K562 (cell line): ENCODE data around the gene KANK2. TPM values are rescaled to one million over a fixed set of nuclear protein-coding genes. Genes with fewer than 3 reads are reported as not detected.

Experiments used
- NFRKB ChIP-seq: fragments of 450-650 bp; IDR thresholded peaks from 2 replicates; pipeline ENCODE4 v1.6.1; 2016; ENCODE audit warnings: low read depth
- PRPF4 ChIP-seq: fragments of 200-400 bp; formaldehyde crosslinking; IDR thresholded peaks from one replicate; pipeline ENCODE4 v1.6.1; 2017; ENCODE audit warnings: low read length, low read depth, mild to moderate bottlenecking; ENCODE audit not compliant: insufficient read depth, poor library complexity, severe bottlenecking
- polyA plus RNA-seq, 8 experiments: library from polyadenylated mRNA; depleted of rRNA in 4 of 8; stranded (reverse) in 5 of 8; unstranded in 3 of 8; fragments of >200 nt; fragmentation: Nextera tagmentation in 2 of 8; fragmentation: Illumina TruSeq in 1 of 8; extraction: Ambion mirVana in 2 of 8; extraction: Trizol in 1 of 8; gene quantifications; 2 replicates each; pipeline versions ENCODE4 v1.2.1 to v1.2.3, GENCODE V29; 2011 to 2014; ENCODE audit warnings: inconsistent platforms in 1 of 8, missing spikeins in 1 of 8
- total RNA-seq, 7 experiments: library from RNA; depleted of rRNA in 6 of 7; stranded (reverse); fragments of >200 nt in 6 of 7; fragmentation: Illumina TruSeq in 2 of 7; extraction: Trizol in 2 of 7; gene quantifications; 2 replicates each; pipeline versions ENCODE4 v1.2.1 to v1.2.3, GENCODE V29; 2011 to 2021; ENCODE audit warnings: low replicate concordance in 1 of 7
- TF ChIP-seq, protein P1 (sequence below): fragments of 250-450 bp; sonication (Bioruptor Pico); IDR thresholded peaks from 2 replicates; pipeline ENCODE4 v1.8.0; 2021; ENCODE audit warnings: moderate library complexity, mild to moderate bottlenecking, inconsistent platforms

Gene KANK2
- total and polyA plus RNA-seq, 9 of the 15 experiments (the other 6 are each of a cell fraction or from before 2014, with no cell fraction given), result 4.4 to 47.8 (median 21.3) TPM

- TF ChIP-seq, protein P1, sequence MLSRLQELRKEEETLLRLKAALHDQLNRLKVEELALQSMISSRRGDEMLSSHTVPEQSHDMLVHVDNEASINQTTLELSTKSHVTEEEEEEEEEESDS, result no peak
- no peak for TF ChIP-seq NFRKB
- TF ChIP-seq PRPF4, result no peak
These were observed 82.3 kb downstream of the KANK2 start (continued) for GRCh38 chr19:11115042-11115441.

Other genes with a start within 250 kb of the KANK2 start
Only the 7 nearest of the 15 such genes appear.
- 84.9 and 95.7 TPM in 2 replicates for gene LDLR, start 108.1 kb downstream of the KANK2 start, total RNA-seq (2014; rRNA removed)
- gene LDLR, start 108.1 kb downstream of the KANK2 start, total RNA-seq (2014; rRNA removed; fragmentation: Illumina TruSeq; extraction: Trizol), result 47.0 and 56.0 TPM in 2 replicates
- gene LDLR, start 108.1 kb downstream of the KANK2 start, total RNA-seq (2015; rRNA removed; fragmentation: Illumina TruSeq; extraction: Trizol), result 76.0 and 82.3 TPM in 2 replicates
- 114 and 121 TPM in 2 replicates for gene LDLR, start 108.1 kb downstream of the KANK2 start, total RNA-seq (2021)
- 75.7 and 124 TPM in 2 replicates for gene LDLR, start 108.1 kb downstream of the KANK2 start, polyA plus RNA-seq (2011; rRNA removed)
- gene LDLR, start 108.1 kb downstream of the KANK2 start, polyA plus RNA-seq (2014; fragmentation: Illumina TruSeq; extraction: Trizol), result 56.3 and 63.5 TPM in 2 replicates
- 10 to 100 TPM; 19.9 to 28.4 TPM for gene LDLR, start 108.1 kb downstream of the KANK2 start, polyA plus RNA-seq (2014; fragmentation: Nextera tagmentation; extraction: Ambion mirVana)
- gene LDLR, start 108.1 kb downstream of the KANK2 start, polyA plus RNA-seq (2014; rRNA removed), result 44.5 and 59.5 TPM in 2 replicates
- gene SPC24, start 41.8 kb downstream of the KANK2 start, total RNA-seq (2014; rRNA removed), result 154 and 188 TPM in 2 replicates
- 72.8 and 75.2 TPM in 2 replicates for gene SPC24, start 41.8 kb downstream of the KANK2 start, total RNA-seq (2014; rRNA removed; fragmentation: Illumina TruSeq; extraction: Trizol)
- 82.0 and 82.5 TPM in 2 replicates for gene SPC24, start 41.8 kb downstream of the KANK2 start, total RNA-seq (2015; rRNA removed; fragmentation: Illumina TruSeq; extraction: Trizol)
- gene SPC24, start 41.8 kb downstream of the KANK2 start, total RNA-seq (2021), result 106 and 111 TPM in 2 replicates
- 44.3 and 52.6 TPM in 2 replicates for gene SPC24, start 41.8 kb downstream of the KANK2 start, polyA plus RNA-seq (2011; rRNA removed)
- gene SPC24, start 41.8 kb downstream of the KANK2 start, polyA plus RNA-seq (2014; fragmentation: Illumina TruSeq; extraction: Trizol), result 39.1 and 41.6 TPM in 2 replicates
- gene SPC24, start 41.8 kb downstream of the KANK2 start, polyA plus RNA-seq (2014; fragmentation: Nextera tagmentation; extraction: Ambion mirVana), result 10 to 100 TPM; 18.2 to 26.8 TPM
- gene SPC24, start 41.8 kb downstream of the KANK2 start, polyA plus RNA-seq (2014; rRNA removed), result 60.9 and 66.7 TPM in 2 replicates
- gene ANGPTL8, start 42.1 kb upstream of the KANK2 start, total RNA-seq (2014; rRNA removed), result not detected in 2 replicates
- gene ANGPTL8, start 42.1 kb upstream of the KANK2 start, total RNA-seq (2014; rRNA removed; fragmentation: Illumina TruSeq; extraction: Trizol), result not detected in 2 replicates
- not detected in 2 replicates for gene ANGPTL8, start 42.1 kb upstream of the KANK2 start, total RNA-seq (2015; rRNA removed; fragmentation: Illumina TruSeq; extraction: Trizol)
- gene ANGPTL8, start 42.1 kb upstream of the KANK2 start, total RNA-seq (2021), result not detected in 2 replicates
- gene ANGPTL8, start 42.1 kb upstream of the KANK2 start, polyA plus RNA-seq (2011; rRNA removed), result not detected in 2 replicates
- gene ANGPTL8, start 42.1 kb upstream of the KANK2 start, polyA plus RNA-seq (2014; fragmentation: Illumina TruSeq; extraction: Trizol), result not detected in 2 replicates
- gene ANGPTL8, start 42.1 kb upstream of the KANK2 start, polyA plus RNA-seq (2014; fragmentation: Nextera tagmentation; extraction: Ambion mirVana), result not detected
- gene ANGPTL8, start 42.1 kb upstream of the KANK2 start, polyA plus RNA-seq (2014; rRNA removed), result not detected in 2 replicates
- gene DOCK6, start 65.0 kb upstream of the KANK2 start, total RNA-seq (2014; rRNA removed), result 3.8 and 5.7 TPM in 2 replicates
- gene DOCK6, start 65.0 kb upstream of the KANK2 start, total RNA-seq (2014; rRNA removed; fragmentation: Illumina TruSeq; extraction: Trizol), result 2.0 and 2.4 TPM in 2 replicates
- gene DOCK6, start 65.0 kb upstream of the KANK2 start, total RNA-seq (2015; rRNA removed; fragmentation: Illumina TruSeq; extraction: Trizol), result 1.9 and 2.3 TPM in 2 replicates
- 19.3 and 20.2 TPM in 2 replicates for gene DOCK6, start 65.0 kb upstream of the KANK2 start, total RNA-seq (2021)
- 7.0 and 14.5 TPM in 2 replicates for gene DOCK6, start 65.0 kb upstream of the KANK2 start, polyA plus RNA-seq (2011; rRNA removed)
- gene DOCK6, start 65.0 kb upstream of the KANK2 start, polyA plus RNA-seq (2014; fragmentation: Illumina TruSeq; extraction: Trizol), result 4.4 and 7.3 TPM in 2 replicates
- gene DOCK6, start 65.0 kb upstream of the KANK2 start, polyA plus RNA-seq (2014; fragmentation: Nextera tagmentation; extraction: Ambion mirVana), result under 1 TPM; 0.35 to 0.46 TPM
- 10.0 and 11.8 TPM in 2 replicates for gene DOCK6, start 65.0 kb upstream of the KANK2 start, polyA plus RNA-seq (2014; rRNA removed)
- gene TSPAN16, start 98.6 kb upstream of the KANK2 start, total RNA-seq (2014; rRNA removed), result not detected in 2 replicates
- gene TSPAN16, start 98.6 kb upstream of the KANK2 start, total RNA-seq (2014; rRNA removed; fragmentation: Illumina TruSeq; extraction: Trizol), result not detected in 2 replicates
- gene TSPAN16, start 98.6 kb upstream of the KANK2 start, total RNA-seq (2015; rRNA removed; fragmentation: Illumina TruSeq; extraction: Trizol), result not detected in 2 replicates
- not detected in 2 replicates for gene TSPAN16, start 98.6 kb upstream of the KANK2 start, total RNA-seq (2021)
- not detected in 2 replicates for gene TSPAN16, start 98.6 kb upstream of the KANK2 start, polyA plus RNA-seq (2011; rRNA removed)
- gene TSPAN16, start 98.6 kb upstream of the KANK2 start, polyA plus RNA-seq (2014; fragmentation: Illumina TruSeq; extraction: Trizol), result not detected in 2 replicates
- not detected for gene TSPAN16, start 98.6 kb upstream of the KANK2 start, polyA plus RNA-seq (2014; fragmentation: Nextera tagmentation; extraction: Ambion mirVana)
- not detected in 2 replicates for gene TSPAN16, start 98.6 kb upstream of the KANK2 start, polyA plus RNA-seq (2014; rRNA removed)
- gene RAB3D, start 142.1 kb upstream of the KANK2 start, total RNA-seq (2014; rRNA removed), result 1.2 and 1.6 TPM in 2 replicates
- gene RAB3D, start 142.1 kb upstream of the KANK2 start, total RNA-seq (2014; rRNA removed; fragmentation: Illumina TruSeq; extraction: Trizol), result 1.3 and 1.4 TPM in 2 replicates
- gene RAB3D, start 142.1 kb upstream of the KANK2 start, total RNA-seq (2015; rRNA removed; fragmentation: Illumina TruSeq; extraction: Trizol), result 1.8 and 1.9 TPM in 2 replicates
- 3.3 and 4.5 TPM in 2 replicates for gene RAB3D, start 142.1 kb upstream of the KANK2 start, total RNA-seq (2021)
- 3.0 and 3.8 TPM in 2 replicates for gene RAB3D, start 142.1 kb upstream of the KANK2 start, polyA plus RNA-seq (2011; rRNA removed)
- gene RAB3D, start 142.1 kb upstream of the KANK2 start, polyA plus RNA-seq (2014; fragmentation: Illumina TruSeq; extraction: Trizol), result 0.89 and 1.4 TPM in 2 replicates
- gene RAB3D, start 142.1 kb upstream of the KANK2 start, polyA plus RNA-seq (2014; fragmentation: Nextera tagmentation; extraction: Ambion mirVana), result 1 to 10 TPM in 1 of 2 experiments, under 1 TPM in 1; 0.34 to 1.1 TPM
- gene RAB3D, start 142.1 kb upstream of the KANK2 start, polyA plus RNA-seq (2014; rRNA removed), result 1.5 and 1.9 TPM in 2 replicates
- gene TMEM205, start 148.7 kb upstream of the KANK2 start, total RNA-seq (2014; rRNA removed), result 63.3 and 68.9 TPM in 2 replicates
- gene TMEM205, start 148.7 kb upstream of the KANK2 start, total RNA-seq (2014; rRNA removed; fragmentation: Illumina TruSeq; extraction: Trizol), result 21.2 and 26.1 TPM in 2 replicates
- 32.0 and 33.7 TPM in 2 replicates for gene TMEM205, start 148.7 kb upstream of the KANK2 start, total RNA-seq (2015; rRNA removed; fragmentation: Illumina TruSeq; extraction: Trizol)
- gene TMEM205, start 148.7 kb upstream of the KANK2 start, total RNA-seq (2021), result 44.1 and 45.6 TPM in 2 replicates
- 57.7 and 68.8 TPM in 2 replicates for gene TMEM205, start 148.7 kb upstream of the KANK2 start, polyA plus RNA-seq (2011; rRNA removed)
- 72.6 and 73.2 TPM in 2 replicates for gene TMEM205, start 148.7 kb upstream of the KANK2 start, polyA plus RNA-seq (2014; fragmentation: Illumina TruSeq; extraction: Trizol)
- 10 to 100 TPM; 21.3 to 27.3 TPM for gene TMEM205, start 148.7 kb upstream of the KANK2 start, polyA plus RNA-seq (2014; fragmentation: Nextera tagmentation; extraction: Ambion mirVana)
- gene TMEM205, start 148.7 kb upstream of the KANK2 start, polyA plus RNA-seq (2014; rRNA removed), result 81.5 and 83.8 TPM in 2 replicates